NT2/D1 (cell line): ENCODE results near the gene TGM2.
A peak's percentile ranks its signal among the peaks of the same experiment; 100 is the strongest.

ENCODE experiments used
- DNase-seq: peaks from one replicate; pipeline ENCODE4 v3.0.0-alpha.2; 2011; ENCODE audit warnings: low read depth, low spot score
- H3K27me3 ChIP-seq: 2 replicates; pipeline ENCODE4 v1.6.0; 2011; ENCODE audit warnings: mild to moderate bottlenecking; ENCODE audit not compliant: insufficient read length, insufficient read depth
- H3K36me3 ChIP-seq: 2 replicates; pipeline ENCODE4 v1.6.1; 2011; ENCODE audit warnings: mild to moderate bottlenecking, low read length, mixed read lengths; ENCODE audit not compliant: insufficient read depth, insufficient read length
- H3K4me1 ChIP-seq: 2 replicates; pipeline ENCODE4 v1.5.1; 2011; ENCODE audit not compliant: insufficient read depth, insufficient read length
- H3K4me3 ChIP-seq: 2 replicates; pipeline ENCODE4 v1.5.1; 2011; ENCODE audit warnings: low read depth; ENCODE audit not compliant: insufficient read length
- H3K9ac ChIP-seq: 2 replicates; pipeline ENCODE4 v1.6.0; 2011; ENCODE audit warnings: low read depth; ENCODE audit not compliant: insufficient read length
- H3K9me3 ChIP-seq: 2 replicates; pipeline ENCODE4 v1.5.1; 2011; ENCODE audit warnings: mild to moderate bottlenecking, low read length; ENCODE audit not compliant: insufficient read depth
- SUZ12 ChIP-seq: IDR thresholded peaks from 2 replicates; pipeline ENCODE4 v1.6.1; 2011; ENCODE audit not compliant: insufficient read length, insufficient read depth; ENCODE audit errors: extremely low read depth
- YY1 ChIP-seq: IDR thresholded peaks from 2 replicates; pipeline ENCODE4 v1.6.1; 2011; ENCODE audit not compliant: insufficient read length, insufficient read depth
- ZNF274 ChIP-seq: IDR thresholded peaks from 2 replicates; pipeline ENCODE4 v1.6.1; 2011; ENCODE audit warnings: mild to moderate bottlenecking, low read depth, low read length

The TGM2 gene

GRCh38 chr20:38168791-38169589, 3.9 kb upstream of the TGM2 start:
- TF ChIP-seq SUZ12 (no peak), ZNF274 (no peak), YY1 (no peak)
- Histone ChIP-seq H3K9ac (no peak overlapping the region), H3K4me1 (peaks cover 13% of the 10 kb centered on the region), H3K4me3 (no peak overlapping the region), H3K36me3 (no peaks in the 10 kb centered on the region), H3K27me3 (no peaks in the 10 kb centered on the region), H3K9me3 (no peaks in the 10 kb centered on the region)
- DNase-seq, result no peak

GRCh38 chr20:38167851-38168760, 3.0 kb upstream of the TGM2 start:
- TF ChIP-seq YY1 (no peak), SUZ12 (no peak), ZNF274 (no peak)
- Histone ChIP-seq H3K4me3 (no peak overlapping the region), H3K36me3 (no peaks in the 10 kb centered on the region), H3K9ac (no peak overlapping the region), H3K4me1 (peaks cover 13% of the 10 kb centered on the region), H3K27me3 (no peaks in the 10 kb centered on the region), H3K9me3 (no peaks in the 10 kb centered on the region)
- no peak for DNase-seq

GRCh38 chr20:38167328-38167850, 2.3 kb upstream of the TGM2 start:
- Histone ChIP-seq H3K9me3 (no peaks in the 10 kb centered on the region), H3K4me3 (no peak overlapping the region), H3K27me3 (no peaks in the 10 kb centered on the region), H3K9ac (no peak overlapping the region), H3K36me3 (no peaks in the 10 kb centered on the region), H3K4me1 (peaks cover 13% of the 10 kb centered on the region)
- no peak for DNase-seq
- TF ChIP-seq ZNF274 (no peak), YY1 (no peak), SUZ12 (no peak)

GRCh38 chr20:38166703-38167233, 1.7 kb upstream of the TGM2 start:
- H3K9ac ChIP-seq, result no peak overlapping the region
- H3K9me3 ChIP-seq, result no peaks in the 10 kb centered on the region
- DNase-seq, result no peak
- TF ChIP-seq ZNF274, result no peak
- no peaks in the 10 kb centered on the region for H3K27me3 ChIP-seq
- peaks cover 13% of the 10 kb centered on the region for H3K4me1 ChIP-seq
- H3K36me3 ChIP-seq, result no peaks in the 10 kb centered on the region
- H3K4me3 ChIP-seq, result no peak overlapping the region

- no peak for DNase-seq
- Histone ChIP-seq H3K9me3 (no peaks in the 10 kb centered on the region), H3K9ac (peak overlapping the region; percentile 39), H3K4me1 (peaks cover 13% of the 10 kb centered on the region), H3K27me3 (no peaks in the 10 kb centered on the region), H3K4me3 (no peak overlapping the region), H3K36me3 (no peaks in the 10 kb centered on the region)
- TF ChIP-seq YY1 (no peak), SUZ12 (no peak), ZNF274 (no peak)
These were observed 1.1 kb upstream of the TGM2 start for GRCh38 chr20:38165966-38166702.

GRCh38 chr20:38164624-38165088, 414 bp downstream of the TGM2 start:
- peaks cover 13% of the 10 kb centered on the region for H3K4me1 ChIP-seq
- H3K36me3 ChIP-seq, result peaks cover 7% of the 10 kb centered on the region
- peak overlapping the region; percentile 46 for H3K9ac ChIP-seq
- no peak for TF ChIP-seq SUZ12
- no peak for TF ChIP-seq ZNF274
- TF ChIP-seq YY1, result no peak
- no peaks in the 10 kb centered on the region for H3K9me3 ChIP-seq
- no peak for DNase-seq
- peak overlapping the region; percentile 13 for H3K4me3 ChIP-seq
- H3K27me3 ChIP-seq, result no peaks in the 10 kb centered on the region
